Activated B cell treated with CpG ODN at 0.5 μM for 24 hours (primary cell): Measurements from ENCODE around the gene CALHM2. TPM values are rescaled to one million over a fixed set of nuclear protein-coding genes. Genes with fewer than 3 reads are reported as not detected.

Source experiments
- ATAC-seq: fragments of 200-7000 bp; cut with Tn5 transposase; one replicate; pipeline ENCODE4 v1.10.0; 2021; ENCODE audit warnings: low read depth, mild to moderate bottlenecking, moderate library complexity
- CTCF ChIA-PET: fragments of 350-600 bp; sonication (Branson Sonifier 250); formaldehyde crosslinking; loops from one replicate; lab custom pipeline; 2021; ENCODE audit warnings: antibody characterized with exemption; lab: Charles Lee
- POLR2A ChIA-PET: fragments of 350-600 bp; sonication (Branson Sonifier 250); formaldehyde crosslinking; loops from one replicate; lab custom pipeline; 2021; ENCODE audit warnings: antibody characterized with exemption; lab: Charles Lee
- DNase-seq: peaks from one replicate; pipeline ENCODE4 v3.0.0; 2022
- H3K27ac Mint-ChIP-seq: one replicate; pipeline ENCODE4 v1.8.0; 2020; ENCODE audit warnings: mixed read lengths
- H3K27me3 Mint-ChIP-seq: one replicate; pipeline ENCODE4 v1.8.0; 2021; ENCODE audit warnings: mixed read lengths
- H3K36me3 Mint-ChIP-seq: one replicate; pipeline ENCODE4 v1.8.0; 2021; ENCODE audit warnings: low read depth, mixed read lengths
- H3K4me1 Mint-ChIP-seq: one replicate; pipeline ENCODE4 v1.8.0; 2021; ENCODE audit warnings: mixed read lengths
- H3K4me3 Mint-ChIP-seq: one replicate; pipeline ENCODE4 v1.8.0; 2020; ENCODE audit warnings: mild to moderate bottlenecking, mixed read lengths
- H3K9me3 Mint-ChIP-seq: one replicate; pipeline ENCODE4 v1.8.0; 2020; ENCODE audit warnings: mixed read lengths
- CTCF ChIP-seq: fragments of 200-600 bp; IDR thresholded peaks from one replicate; pipeline ENCODE4 v1.8.0; 2022; ENCODE audit warnings: antibody characterized with exemption, mild to moderate bottlenecking
- intact Hi-C: fragments of 100-400 bp; cut with micrococcal nuclease; formaldehyde crosslinking; loops from one replicate; pipeline ENCODE4 v1.15.1; 2024
- total RNA-seq: library from RNA; stranded (reverse); gene quantifications from 2 replicates; pipeline ENCODE4 v1.2.3, GENCODE V29; 2022

CALHM2 gene
- total RNA-seq, 1 donor from 2014 or later, result 17.5 TPM

DNA sequence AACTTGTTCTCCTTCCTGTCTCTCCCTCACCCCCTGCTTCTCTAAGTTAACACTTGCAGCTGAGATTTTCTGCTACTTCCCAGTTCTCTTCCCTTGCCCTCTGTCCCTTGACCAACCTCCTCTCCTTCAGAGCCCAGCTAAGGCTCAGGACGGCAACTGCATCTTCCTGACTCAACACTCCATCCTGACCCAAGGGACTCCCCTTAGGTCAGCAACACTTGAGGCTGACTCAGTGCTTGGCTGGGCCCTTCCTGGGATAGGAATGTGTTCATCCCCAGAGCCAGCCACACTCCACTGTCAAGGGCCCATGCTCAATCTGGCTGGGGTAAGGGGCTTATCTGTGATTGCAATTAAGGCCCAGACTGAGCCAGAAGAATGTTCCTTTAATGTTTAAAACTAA lies 3.4 kb downstream of the CALHM2 start:
- TF ChIP-seq CTCF, result no peak
- intact Hi-C loops, result no loop called here
- Mint-ChIP-seq H3K36me3 (peaks cover 60% of the 10 kb centered on the region), H3K9me3 (no peaks in the 10 kb centered on the region), H3K4me1 (peaks cover 45% of the 10 kb centered on the region), H3K27me3 (no peaks in the 10 kb centered on the region), H3K27ac (peak overlapping the region; percentile 61), H3K4me3 (no peak overlapping the region)
- ChIA-PET CTCF (no interaction called here), POLR2A (no interaction called here)
- DNase-seq, result no peak
- no peak for ATAC-seq

- H3K27ac Mint-ChIP-seq, result no peak overlapping the region
- H3K9me3 Mint-ChIP-seq, result no peaks in the 10 kb centered on the region
- CTCF ChIA-PET, result no interaction called here
- no peak for DNase-seq
- intact Hi-C loops, result no loop called here
- H3K4me3 Mint-ChIP-seq, result no peak overlapping the region
- H3K4me1 Mint-ChIP-seq, result peaks cover 32% of the 10 kb centered on the region
- no peak for TF ChIP-seq CTCF
- POLR2A ChIA-PET, result interaction anchor here (1.1 kb wide), 1 partner anchor 25 kb away, joined by 4 read pairs; no protein-coding TSS in a partner anchor
- no peaks in the 10 kb centered on the region for H3K27me3 Mint-ChIP-seq
- H3K36me3 Mint-ChIP-seq, result peaks cover 74% of the 10 kb centered on the region
- no peak for ATAC-seq
Observed at GRCh38 chr10:103447187-103447586, 5.0 kb downstream of the CALHM2 start.

- H3K4me1 Mint-ChIP-seq, result peaks cover 26% of the 10 kb centered on the region
- ATAC-seq (no peak), DNase-seq (no peak)
- H3K27ac Mint-ChIP-seq, result peak overlapping the region; percentile 30
- H3K9me3 Mint-ChIP-seq, result no peaks in the 10 kb centered on the region
- no peaks in the 10 kb centered on the region for H3K27me3 Mint-ChIP-seq
- CTCF ChIA-PET, result no interaction called here
- no peak for TF ChIP-seq CTCF
- intact Hi-C loops, result no loop called here
- H3K36me3 Mint-ChIP-seq, result peaks cover 84% of the 10 kb centered on the region
- H3K4me3 Mint-ChIP-seq, result no peak overlapping the region
- POLR2A ChIA-PET, result interaction anchor here (1.1 kb wide), 1 partner anchor 26 kb away, joined by 4 read pairs; no protein-coding TSS in a partner anchor
Observed at GRCh38 chr10:103445767-103446567, 6.2 kb downstream of the CALHM2 start.

DNA sequence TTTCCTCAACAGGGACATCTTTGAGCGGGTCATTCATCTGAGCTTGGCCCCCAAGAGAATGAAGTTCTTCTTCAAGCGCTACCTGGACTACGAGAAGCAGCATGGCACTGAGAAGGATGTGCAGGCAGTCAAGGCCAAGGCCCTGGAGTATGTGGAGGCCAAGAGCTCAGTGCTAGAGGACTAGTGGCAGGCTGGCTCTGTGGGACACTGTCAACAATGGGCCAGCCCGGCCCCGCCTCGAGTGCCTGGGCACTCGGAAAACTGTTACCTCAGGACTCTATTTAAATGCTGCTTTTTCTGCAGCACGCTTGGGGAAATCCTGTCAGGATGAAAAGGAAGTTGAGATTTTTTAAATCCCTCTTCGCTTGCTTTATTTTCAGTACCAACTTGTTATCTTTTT lies 6.8 kb downstream of the CALHM2 start:
- Mint-ChIP-seq H3K36me3 (peaks cover 87% of the 10 kb centered on the region), H3K4me3 (no peak overlapping the region)
- TF ChIP-seq CTCF, result no peak

DNA sequence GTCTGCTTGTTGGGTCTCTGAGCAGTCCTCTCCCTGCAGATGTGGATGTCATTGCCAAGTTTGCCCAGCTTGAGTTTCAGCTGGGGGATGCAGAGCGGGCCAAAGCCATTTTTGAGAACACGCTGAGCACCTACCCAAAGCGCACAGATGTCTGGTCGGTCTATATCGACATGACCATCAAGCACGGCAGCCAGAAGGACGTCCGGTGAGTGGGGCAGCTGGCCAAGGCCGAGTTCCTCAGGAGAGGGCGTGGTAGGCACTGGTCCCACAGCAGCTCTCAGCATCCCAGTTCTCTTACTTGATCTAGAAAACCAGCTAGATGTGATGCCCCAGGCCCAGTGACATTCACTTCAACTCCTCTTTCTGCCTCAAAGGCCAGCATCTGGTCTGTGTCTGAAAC lies 7.7 kb downstream of the CALHM2 start:
- Mint-ChIP-seq H3K27ac (no peak overlapping the region), H3K27me3 (no peaks in the 10 kb centered on the region), H3K4me3 (no peak overlapping the region), H3K4me1 (peaks cover 12% of the 10 kb centered on the region), H3K9me3 (no peaks in the 10 kb centered on the region), H3K36me3 (peaks cover 88% of the 10 kb centered on the region)
- no peak for TF ChIP-seq CTCF
- ATAC-seq (no peak), DNase-seq (no peak)
- CTCF ChIA-PET, result no interaction called here
- POLR2A ChIA-PET, result no interaction called here
- intact Hi-C loops, result no loop called here

More for the DNA sequence above, 6.8 kb downstream of the CALHM2 start:
- POLR2A ChIA-PET, result no interaction called here
- intact Hi-C loops, result no loop called here
- Mint-ChIP-seq H3K4me1 (peaks cover 20% of the 10 kb centered on the region), H3K27ac (peak overlapping the region; percentile 30), H3K27me3 (no peaks in the 10 kb centered on the region), H3K9me3 (no peaks in the 10 kb centered on the region)
- DNase-seq (no peak), ATAC-seq (no peak)
- CTCF ChIA-PET, result no interaction called here
